Measurements from ENCODE around the gene NHLRC4. TPM values are rescaled to one million over a fixed set of nuclear protein-coding genes. Genes with fewer than 3 reads are reported as not detected.

NHLRC4 gene
- total and polyA plus RNA-seq, 9 of the 15 experiments (the other 6 are each of a cell fraction or from before 2014, with no cell fraction given) = 0.24 to 3.7 (median 1.3) TPM; not detected in 2

- Histone ChIP-seq H3K9me3 (replicated peaks; ENCODE audit: control insufficient read depth, insufficient read depth, low read depth, low read length) (no peaks in the 10 kb centered on the region), H4K20me1 (replicated peaks; ENCODE audit: control insufficient read depth, insufficient read depth, low read length) (peaks cover 16% of the 10 kb centered on the region), H3K27ac (ENCODE audit: extremely low read depth, low read depth, low read length) (peak overlapping the region; percentile 80; the same call in 2 of the 3 replicates), H3K4me3 (peak overlapping the region; percentile 90), H3K27me3 (ENCODE audit: control insufficient read depth in 2 of 2, insufficient read depth in 2 of 2, low read length in 2 of 2) (no peaks in the 10 kb centered on the region), H3K4me2 (ENCODE audit: insufficient read depth, low read length) (peak overlapping the region; percentile 94), H3K9ac (ENCODE audit: insufficient read depth in 1 of 2, low read depth in 2 of 2, low read length in 2 of 2) (peak overlapping the region; percentile 84 to 95), H3K79me2 (ENCODE audit: control insufficient read depth, insufficient read depth, low read length) (peaks cover 75% of the 10 kb centered on the region), H3K9me1 (ENCODE audit: control insufficient read depth, insufficient read depth, low read length) (peaks cover 8% of the 10 kb centered on the region), H2AFZ (ENCODE audit: low read depth, low read length) (no peak overlapping the region), H3K4me1 (replicated peaks in 1 of 2; ENCODE audit: control insufficient read depth in 2 of 2, insufficient read depth in 2 of 2, low read length in 2 of 2) (peaks cover 18 to 71% of the 10 kb centered on the region in 2 experiments; a peak in 4 of 5 replicates), H3K36me3 (ENCODE audit: control insufficient read depth, insufficient read depth, low read length) (peaks cover 26% of the 10 kb centered on the region; the same call in 2 of the 3 replicates)
- in situ Hi-C loops (cut with MboI) = no loop called here
- intact Hi-C loops (cut with micrococcal nuclease) = loop anchor here (1.0 kb wide), 1 partner anchor 50 kb away; the partner anchor contains the start of gene MCRIP2
- no TSS peak for BruUV-seq (replicated peaks)
- ATAC-seq (no peak), FAIRE-seq (peak; percentile 44), DNase-seq (ENCODE audit: extremely low read depth in 1 of 4, low spot score in 3 of 4) (no peak)
- WGBS (ENCODE audit: insufficient coverage, low coverage, missing lambda C conversion rate) = 28% methylated on average over 10 of the region's 10 CpGs
- TF ChIP-seq NR4A1 (CRISPR knock-in tag; IDR thresholded peaks at IDR 0.05) (no peak), NR4A1 (tag; IDR thresholded peaks at IDR 0.05) (no peak), CREB1 (IDR thresholded peaks at IDR 0.05) (0 out of 2 replicates have a peak, but pooled peaks have one; percentile 26), CREB1 (CRISPR knock-in tag; IDR thresholded peaks at IDR 0.05) (peak; percentile 55; the same call in 1 of the 2 replicates)
- ChIA-PET CTCF (ENCODE audit: low intra/inter-chr PET ratio) (no interaction called here), POLR2A (interaction anchor here (0.8 to 1.2 kb wide), 4 partner anchors 9 to 41 kb away, joined by 3 to 4 read pairs (median 3); no protein-coding TSS in a partner anchor)
Observed at GRCh38 chr16:590815-591200, 24.0 kb downstream of the NHLRC4 start.

GRCh38 chr16:591231-591630, 24.4 kb downstream of the NHLRC4 start:
- Histone ChIP-seq H2AFZ (ENCODE audit: low read depth, low read length) (no peak overlapping the region), H4K20me1 (replicated peaks; ENCODE audit: control insufficient read depth, insufficient read depth, low read length) (peaks cover 16% of the 10 kb centered on the region), H3K36me3 (ENCODE audit: control insufficient read depth, insufficient read depth, low read length) (peaks cover 30% of the 10 kb centered on the region; the same call in 2 of the 3 replicates), H3K4me1 (replicated peaks in 1 of 2; ENCODE audit: control insufficient read depth in 2 of 2, insufficient read depth in 2 of 2, low read length in 2 of 2) (peaks cover 18 to 69% of the 10 kb centered on the region in 2 experiments; a peak in 4 of 5 replicates), H3K4me2 (ENCODE audit: insufficient read depth, low read length) (peak overlapping the region; percentile 94), H3K9me3 (replicated peaks; ENCODE audit: control insufficient read depth, insufficient read depth, low read depth, low read length) (no peaks in the 10 kb centered on the region), H3K27me3 (ENCODE audit: control insufficient read depth in 2 of 2, insufficient read depth in 2 of 2, low read length in 2 of 2) (no peaks in the 10 kb centered on the region), H3K4me3 (peak overlapping the region; percentile 90; the same call in 1 of the 2 replicates), H3K27ac (ENCODE audit: extremely low read depth, low read depth, low read length) (no peak overlapping the region), H3K9ac (ENCODE audit: insufficient read depth in 1 of 2, low read depth in 2 of 2, low read length in 2 of 2) (peak overlapping the region; percentile 84 to 95; a peak in 3 of 4 replicates), H3K79me2 (ENCODE audit: control insufficient read depth, insufficient read depth, low read length) (peaks cover 78% of the 10 kb centered on the region), H3K9me1 (ENCODE audit: control insufficient read depth, insufficient read depth, low read length) (peaks cover 8% of the 10 kb centered on the region)
- WGBS (ENCODE audit: insufficient coverage, low coverage, missing lambda C conversion rate) = 64% methylated on average over 7 of the region's 8 CpGs
- ChIA-PET POLR2A (interaction anchor here (1.2 to 1.5 kb wide), 2 partner anchors 31 to 37 kb away, joined by 3 to 7 read pairs; no protein-coding TSS in a partner anchor), CTCF (ENCODE audit: low intra/inter-chr PET ratio) (interaction anchor here (0.7 kb wide), 1 partner anchor 10 kb away, joined by 5 read pairs; no protein-coding TSS in a partner anchor)
- in situ Hi-C loops (cut with MboI) = no loop called here
- FAIRE-seq (no peak), DNase-seq (ENCODE audit: extremely low read depth in 1 of 4, low spot score in 3 of 4) (no peak), ATAC-seq (no peak)
- intact Hi-C loops (cut with micrococcal nuclease) = no loop called here
- TSS peak; percentile 34 for BruUV-seq (replicated peaks)
- no peak for TF ChIP-seq SIN3A (IDR thresholded peaks at IDR 0.05; ENCODE audit: borderline replicate concordance in 2 of 2, control insufficient read depth in 1 of 2, low read depth in 2 of 2, low read length in 2 of 2)
- no peak for TF ChIP-seq HES1 (IDR thresholded peaks at IDR 0.05; ENCODE audit: low read depth)
- no peak for TF ChIP-seq CTCF (IDR thresholded peaks at IDR 0.05 in 2 of 3, conservative IDR thresholded peaks at IDR 0.05 in 1 of 3; ENCODE audit: insufficient read depth in 2 of 3, low read depth in 1 of 3, low read length in 3 of 3)
- no peak for TF ChIP-seq CBFB (CRISPR knock-in tag; IDR thresholded peaks at IDR 0.05)
- TF ChIP-seq POLR2H (tag; IDR thresholded peaks at IDR 0.05; ENCODE audit: low read depth) = no peak
- TF ChIP-seq ZNF253 (CRISPR knock-in tag; conservative IDR thresholded peaks at IDR 0.05) = no peak
- no peak for TF ChIP-seq GATA2 (CRISPR knock-in tag; IDR thresholded peaks at IDR 0.05)
- no peak for TF ChIP-seq FUS (optimal IDR thresholded peaks at IDR 0.05; ENCODE audit: low read depth, low read length)
- no peak for TF ChIP-seq TEAD1 (CRISPR knock-in tag; IDR thresholded peaks at IDR 0.05)
- no peak for TF ChIP-seq ZNF41 (CRISPR knock-in tag; conservative IDR thresholded peaks at IDR 0.05)
